GM21786 (cell line): ENCODE measurements around the gene SLC38A6.
"Not testable (repeated sequence)": the region's sequence is repeated elsewhere in the genome, so short reads cannot be mapped to it uniquely, and the experiment has no call there.

Source experiments
- ATAC-seq: cut with Tn5 transposase; IDR thresholded peaks from one replicate; pipeline ENCODE4 v1.9.1; 2021; ENCODE audit not compliant: unreplicated experiment

SLC38A6 gene

GRCh38 chr14:61048640-61049039 is 67.6 kb downstream of the SLC38A6 start:
- no peak for ATAC-seq

GRCh38 chr14:61050417-61050816 is 69.4 kb downstream of the SLC38A6 start:
- ATAC-seq: no peak

- no peak for ATAC-seq
These were observed 70.0 kb downstream of the SLC38A6 start for GRCh38 chr14:61051051-61051450.

- no peak for ATAC-seq
These were observed 70.6 kb downstream of the SLC38A6 start for GRCh38 chr14:61051621-61052020.

GRCh38 chr14:61063461-61063860 is 82.4 kb downstream of the SLC38A6 start:
- no peak for ATAC-seq

GRCh38 chr14:61064210-61064609 is 83.2 kb downstream of the SLC38A6 start:
- ATAC-seq: no peak

- no peak for ATAC-seq
These were observed 83.8 kb downstream of the SLC38A6 start for GRCh38 chr14:61064856-61065255.

- ATAC-seq: no peak
These were observed 84.6 kb downstream of the SLC38A6 start for GRCh38 chr14:61065656-61066055.

GRCh38 chr14:61072442-61072841 is 91.4 kb downstream of the SLC38A6 start:
- ATAC-seq: not testable (repeated sequence)

GRCh38 chr14:61074852-61075251 is 93.8 kb downstream of the SLC38A6 start:
- no peak for ATAC-seq

- no peak for ATAC-seq
These were observed 95.5 kb downstream of the SLC38A6 start for GRCh38 chr14:61076556-61076955.

GRCh38 chr14:61077437-61077836 is 96.4 kb downstream of the SLC38A6 start:
- no peak for ATAC-seq

- no peak for ATAC-seq
These were observed 97.1 kb downstream of the SLC38A6 start for GRCh38 chr14:61077951-61078720.

GRCh38 chr14:61080591-61081010 is 99.6 kb downstream of the SLC38A6 start:
- ATAC-seq: peak; percentile 76

- ATAC-seq: no peak
These were observed 107.0 kb downstream of the SLC38A6 start for GRCh38 chr14:61088081-61088480.

- ATAC-seq: no peak
These were observed 108.2 kb downstream of the SLC38A6 start for GRCh38 chr14:61089126-61089750.

GRCh38 chr14:61090432-61091216 is 109.6 kb downstream of the SLC38A6 start:
- peak; percentile 79 for ATAC-seq

- no peak for ATAC-seq
These were observed 110.7 kb downstream of the SLC38A6 start for GRCh38 chr14:61091657-61092273.

- ATAC-seq: not testable (repeated sequence)
These were observed 117.1 kb downstream of the SLC38A6 start for GRCh38 chr14:61098096-61098495.

- ATAC-seq: no peak
These were observed 117.7 kb downstream of the SLC38A6 start for GRCh38 chr14:61098721-61099120.

GRCh38 chr14:61099216-61099835 is 118.3 kb downstream of the SLC38A6 start:
- ATAC-seq: no peak
